Heart right ventricle (tissue), 16 donors: Measurements from ENCODE around the gene ZBED1. TPM values are rescaled to one million over a fixed set of nuclear protein-coding genes. Genes with fewer than 3 reads are reported as not detected.
"Not testable (repeated sequence)": the region's sequence is repeated elsewhere in the genome, so short reads cannot be mapped to it uniquely, and the experiment has no call there.

Source experiments
- ATAC-seq, 8 donors: fragments of 200-7000 bp; cut with Tn5 transposase; one replicate each; pipeline ENCODE4 v1.9.1; 2020; ENCODE audit warnings: mild to moderate bottlenecking in 8 of 8, moderate library complexity in 8 of 8, moderate number of reproducible peaks in 1 of 8
- DNase-seq, 2 donors: peaks; one replicate each; pipeline ENCODE4 v3.0.0-alpha.2; 2020
- H3K27ac ChIP-seq, 10 donors: fragments of 200-600 bp; sonication (generic) in 2 of 10; one replicate each; pipeline versions ENCODE4 v1.5.0 to v1.8.0; 2020 to 2022; ENCODE audit warnings: mild to moderate bottlenecking in 3 of 10
- H3K27me3 ChIP-seq, 7 donors: fragments of 200-600 bp; one replicate each; pipeline ENCODE4 v1.8.0; 2021 to 2022; ENCODE audit warnings: mild to moderate bottlenecking in 2 of 7
- H3K36me3 ChIP-seq, 9 donors: fragments of 200-600 bp; sonication (generic) in 1 of 9; one replicate each; pipeline versions ENCODE4 v1.5.0 to v1.8.0; 2020 to 2022; ENCODE audit warnings: mild to moderate bottlenecking in 2 of 9
- H3K4me1 ChIP-seq, 9 donors: fragments of 200-600 bp; sonication (generic) in 1 of 9; one replicate each; pipeline versions ENCODE4 v1.5.0 to v1.8.0; 2020 to 2022; ENCODE audit warnings: mild to moderate bottlenecking in 4 of 9
- H3K4me3 ChIP-seq, 10 donors: fragments of 200-600 bp; sonication (generic) in 2 of 10; one replicate each; pipeline versions ENCODE4 v1.5.0 to v1.8.0; 2020 to 2022; ENCODE audit warnings: mild to moderate bottlenecking in 7 of 10, moderate library complexity in 2 of 10
- H3K9me3 ChIP-seq, 11 donors: fragments of 200-600 bp in 10 of 11; sonication (generic) in 2 of 11; one replicate each; pipeline versions ENCODE4 v1.5.0 to v1.8.0; 2013 to 2022; ENCODE audit warnings: mild to moderate bottlenecking in 2 of 11, control low read depth in 1 of 11, moderate library complexity in 1 of 11
- WGBS, 2 donors: extraction: QIAGEN DNeasy Blood & Tissue Kit; methylation state at CpG; one replicate each; pipeline ENCODE4 v1.1.7; 2013; ENCODE audit warnings: inconsistent platforms in 1 of 2; 5-methylcytosine and 5-hydroxymethylcytosine counted together
- intact Hi-C, 10 donors: fragments of 100-400 bp; cut with DNase I; formaldehyde crosslinking; loops; one replicate each; pipeline versions ENCODE4 v1.11.1 to v1.14.2; 2022
- polyA plus RNA-seq, 2 donors: library from polyadenylated mRNA; stranded (reverse); fragments of 200-250 nt; gene quantifications; one replicate each; pipeline ENCODE4 v1.2.3, GENCODE V29; 2013
- total RNA-seq, 10 donors: library from RNA; stranded (reverse); fragmentation: NEBNext Ultra II Directional in 3 of 10; extraction: Animal tissue kit (Norgen Biotek cat#: 25700) in 3 of 10; gene quantifications; one replicate each; pipeline versions ENCODE4 v1.2.1 to v1.2.4, GENCODE V29; 2021 to 2023
- TF ChIP-seq, protein P1 (sequence below), 9 donors: fragments of 200-600 bp; sonication (generic) in 2 of 9; IDR thresholded peaks; one replicate each; pipeline versions ENCODE4 v1.5.0 to v1.8.0; 2021 to 2022; ENCODE audit warnings: antibody characterized with exemption in 9 of 9, mild to moderate bottlenecking in 5 of 9, moderate library complexity in 1 of 9
- donor health status: Arrhythmogenic right ventricular cardiomyopathy.
- donor health status: ischemic (EF 13 %, LVEDD 7.1; RV severe dilation, severe dysfunction).
- donor health status: healthy with polysubstance abuse.
- donor health status: DM: no; HTN: yes; CAD: no.
- donor health status: DM: no; HTN: no; CAD: no.
- donor health status: ischemic (EF 25% LVEDD 6.9; RV normal size, moderate dysfunction).
- donor health status: ischemic (EF 25% LVEDD 5.7; RV mildly dilated, moderate dysfunction).
- donor health status: healthy.
- donor health status: DM: yes; HTN: yes; CAD: no.
- donor health status: Ischemic cardiomyopathy.
- donor health status: ischemic (EF 35%, LVEDD 5.7; RV mildly dilated, moderate dysfunction).
- donor health status: nonischemic (EF 11% LVEDD 7.7; RV severe dilation, severe dysfunction).
- donor health status: DM: yes; HTN: yes; CAD: no.
- donor health status: PGD.
- donor health status: ischemic (EF 29% LVEDD 5.4; RV normal size, mild dysfunction).
- donor health status: nonischemic (EF 23%, LVEDD 6.1; RV moderate dilation, normal function).

Gene ZBED1
- total and polyA plus RNA-seq, 12 donors = 19.0 to 60.8 (median 53.1) TPM

DNA sequence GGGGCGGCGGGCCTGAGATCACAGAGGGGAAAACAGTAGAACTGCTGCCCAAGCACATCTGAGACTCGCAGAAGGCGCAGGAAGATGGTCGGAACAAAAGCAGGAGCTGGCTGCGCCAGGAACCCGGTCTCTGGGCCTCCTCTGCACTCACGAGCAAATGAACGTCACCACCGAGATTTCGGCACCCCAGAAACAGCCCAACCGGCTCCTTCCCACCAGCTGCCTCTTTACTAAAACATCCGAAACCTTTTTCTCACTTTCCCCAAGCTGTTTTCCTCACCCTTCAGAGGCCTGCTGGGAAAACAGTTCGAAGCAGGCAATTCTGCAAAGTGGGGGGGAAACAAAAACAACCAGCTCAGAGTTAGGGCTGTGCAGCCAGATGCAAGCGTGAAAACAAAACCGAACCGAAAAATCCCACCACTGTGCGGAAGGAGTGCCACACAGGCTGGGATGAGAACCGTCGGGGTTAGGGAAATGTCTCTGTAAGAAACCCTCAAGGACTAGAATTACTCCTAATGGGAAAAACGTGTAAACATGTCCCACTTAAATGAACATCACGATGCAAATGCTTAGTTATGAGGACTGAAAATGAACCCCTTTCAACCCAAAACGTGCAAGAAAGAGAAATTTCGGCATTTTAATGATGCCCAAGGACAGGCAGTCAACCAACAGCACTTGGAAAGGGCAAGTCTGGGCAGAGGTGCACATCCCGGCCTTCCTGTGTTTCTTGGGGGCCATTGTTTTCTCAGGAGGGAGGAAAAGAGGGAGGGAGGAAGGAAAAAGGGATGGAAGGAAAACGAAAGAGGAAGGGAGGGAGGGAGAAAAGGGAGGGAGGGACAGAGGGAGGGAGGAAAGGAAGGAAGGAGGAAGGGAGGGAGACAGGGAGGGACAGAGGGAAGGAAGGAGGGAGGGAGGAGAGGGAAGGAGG lies 15.8 kb downstream of the ZBED1 start:
- DNase-seq (peak; percentile 26 to 29), ATAC-seq (peak in 7 of 8 donors; percentile 48 to 72 (median 65))
- no peaks in the 10 kb centered on the region for H3K27me3 ChIP-seq
- WGBS, 2 donors = 48 to 49% methylated on average over 26 of the region's 26 CpGs
- peaks cover 0 to under 1% (median 0%) of the 10 kb centered on the region in 11 donors for H3K9me3 ChIP-seq
- peaks cover 0 to 38% (median 13%) of the 10 kb centered on the region in 9 donors for H3K4me1 ChIP-seq
- peak overlapping the region in 8 of 10 donors; percentile 4 to 40 (median 28) for H3K4me3 ChIP-seq
- H3K27ac ChIP-seq = peak overlapping the region; percentile 63 to 80 (median 72)
- intact Hi-C loops = loop anchor here in 1 of 10 donors (5.0 kb wide), 1 partner anchor 1158 kb away; no protein-coding TSS in a partner anchor
- peaks cover 3 to 45% (median 37%) of the 10 kb centered on the region in 9 donors for H3K36me3 ChIP-seq
- TF ChIP-seq, protein P1, sequence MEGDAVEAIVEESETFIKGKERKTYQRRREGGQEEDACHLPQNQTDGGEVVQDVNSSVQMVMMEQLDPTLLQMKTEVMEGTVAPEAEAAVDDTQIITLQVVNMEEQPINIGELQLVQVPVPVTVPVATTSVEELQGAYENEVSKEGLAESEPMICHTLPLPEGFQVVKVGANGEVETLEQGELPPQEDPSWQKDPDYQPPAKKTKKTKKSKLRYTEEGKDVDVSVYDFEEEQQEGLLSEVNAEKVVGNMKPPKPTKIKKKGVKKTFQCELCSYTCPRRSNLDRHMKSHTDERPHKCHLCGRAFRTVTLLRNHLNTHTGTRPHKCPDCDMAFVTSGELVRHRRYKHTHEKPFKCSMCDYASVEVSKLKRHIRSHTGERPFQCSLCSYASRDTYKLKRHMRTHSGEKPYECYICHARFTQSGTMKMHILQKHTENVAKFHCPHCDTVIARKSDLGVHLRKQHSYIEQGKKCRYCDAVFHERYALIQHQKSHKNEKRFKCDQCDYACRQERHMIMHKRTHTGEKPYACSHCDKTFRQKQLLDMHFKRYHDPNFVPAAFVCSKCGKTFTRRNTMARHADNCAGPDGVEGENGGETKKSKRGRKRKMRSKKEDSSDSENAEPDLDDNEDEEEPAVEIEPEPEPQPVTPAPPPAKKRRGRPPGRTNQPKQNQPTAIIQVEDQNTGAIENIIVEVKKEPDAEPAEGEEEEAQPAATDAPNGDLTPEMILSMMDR (IDR thresholded peaks at IDR 0.05) = no peak

DNA sequence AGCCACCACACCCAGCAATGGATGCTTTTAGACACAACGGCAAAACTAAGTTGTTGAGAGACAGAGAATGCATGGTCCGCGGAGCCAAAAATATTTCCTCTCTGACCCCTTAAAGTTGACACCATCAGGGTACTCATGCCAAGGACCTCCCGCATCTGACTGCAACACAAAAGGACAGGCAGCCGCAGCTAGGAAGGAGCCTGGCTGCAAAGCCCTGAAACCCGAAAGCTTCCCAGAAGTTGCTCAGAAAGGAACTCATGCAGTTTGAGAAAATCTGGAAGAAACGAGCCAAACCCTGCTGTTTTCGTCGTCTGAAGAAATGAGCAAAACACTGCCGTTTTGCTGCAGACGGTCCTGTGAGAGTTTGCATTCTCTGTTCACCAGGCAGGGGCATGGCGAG lies 16.5 kb downstream of the ZBED1 start:
- no peak for DNase-seq
- intact Hi-C loops = no loop called here
- Histone ChIP-seq H3K36me3 (peaks cover under 1 to 37% (median 34%) of the 10 kb centered on the region in 9 donors), H3K9me3 (peaks cover 0 to 5% (median 0%) of the 10 kb centered on the region in 11 donors), H3K27ac (peak overlapping the region; percentile 63 to 80 (median 72)), H3K27me3 (no peaks in the 10 kb centered on the region), H3K4me3 (peak overlapping the region in 8 of 10 donors; percentile 4 to 40 (median 28)), H3K4me1 (peaks cover 0 to 38% (median 13%) of the 10 kb centered on the region in 9 donors)
- WGBS, 2 donors = 33 to 35% methylated on average over 12 of the region's 12 CpGs
- peak in 6 of 8 donors; percentile 23 to 33 (median 31) for ATAC-seq
- TF ChIP-seq, protein P1 (IDR thresholded peaks at IDR 0.05) = no peak

DNA sequence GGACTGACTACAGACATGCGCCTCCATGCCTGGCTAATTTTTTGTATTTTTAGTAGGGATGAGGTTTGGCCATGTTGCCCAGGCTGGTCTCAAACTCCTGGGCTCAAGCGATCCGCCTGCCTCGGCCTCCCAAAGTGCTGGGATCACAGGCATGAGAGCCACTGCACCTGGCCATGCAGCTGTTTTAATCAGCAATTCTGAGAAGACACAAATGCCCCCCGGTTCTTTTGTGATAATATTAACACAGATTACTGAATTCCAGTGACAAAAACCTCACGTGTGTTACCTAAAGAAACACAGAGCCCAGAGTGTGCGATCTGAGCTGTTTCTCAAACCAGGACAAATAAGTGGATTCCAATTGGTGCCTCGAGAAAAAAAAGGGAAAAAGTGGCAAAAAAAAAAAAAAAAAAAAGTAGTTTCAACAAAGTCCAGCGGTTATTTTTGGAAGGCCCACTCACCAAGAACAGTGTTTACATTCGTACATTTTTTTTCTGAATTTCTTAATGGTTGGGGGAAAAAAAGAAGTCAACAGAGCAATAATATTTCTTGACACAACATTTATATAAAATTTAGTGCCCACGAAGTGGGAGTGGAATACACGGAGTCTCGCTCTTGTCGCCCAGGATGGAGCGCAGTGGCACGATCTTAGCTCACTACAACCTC lies 17.2 kb downstream of the ZBED1 start:
- no peak for ATAC-seq
- peaks cover 0 to 38% (median 13%) of the 10 kb centered on the region in 9 donors for H3K4me1 ChIP-seq

DNA sequence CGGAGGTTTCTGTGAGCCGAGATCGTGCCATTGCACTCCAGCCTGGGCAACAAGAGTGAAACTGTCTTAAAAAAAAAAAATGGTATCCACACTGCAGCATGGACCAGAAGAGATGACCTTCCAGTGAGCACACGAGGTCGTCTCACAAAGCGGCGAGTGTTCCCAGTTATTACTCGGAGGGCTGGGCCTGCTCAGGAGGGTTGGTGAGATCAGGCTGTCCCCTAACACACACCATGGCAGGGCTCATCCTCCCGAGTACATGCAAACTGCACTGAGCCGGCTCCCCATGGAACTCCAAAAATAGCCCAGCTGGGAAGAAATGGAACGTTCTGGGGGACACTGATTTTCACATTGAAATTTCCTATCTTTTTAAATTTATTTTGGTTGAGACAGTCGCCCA lies 19.2 kb downstream of the ZBED1 start:
- peak overlapping the region in 3 of 10 donors; percentile 3 to 40 (median 26) for H3K27ac ChIP-seq
- DNase-seq = peak in 1 of 2 donors; percentile 30
- ATAC-seq = peak in 5 of 8 donors; percentile 39 to 75 (median 45)

More for the DNA sequence above, 17.2 kb downstream of the ZBED1 start:
- no peak for DNase-seq
- Histone ChIP-seq H3K27me3 (no peaks in the 10 kb centered on the region), H3K9me3 (peaks cover 0 to 5% (median 0%) of the 10 kb centered on the region in 11 donors), H3K27ac (peak overlapping the region in 7 of 10 donors; percentile 63 to 80 (median 77)), H3K36me3 (peaks cover 0 to 30% (median 27%) of the 10 kb centered on the region in 9 donors), H3K4me3 (peak overlapping the region in 2 of 10 donors; percentile 29 to 35)
- WGBS, 2 donors = 69 to 75% methylated on average over 16 of the region's 16 CpGs
- TF ChIP-seq, protein P1 (IDR thresholded peaks at IDR 0.05) = no peak
- intact Hi-C loops = no loop called here

DNA sequence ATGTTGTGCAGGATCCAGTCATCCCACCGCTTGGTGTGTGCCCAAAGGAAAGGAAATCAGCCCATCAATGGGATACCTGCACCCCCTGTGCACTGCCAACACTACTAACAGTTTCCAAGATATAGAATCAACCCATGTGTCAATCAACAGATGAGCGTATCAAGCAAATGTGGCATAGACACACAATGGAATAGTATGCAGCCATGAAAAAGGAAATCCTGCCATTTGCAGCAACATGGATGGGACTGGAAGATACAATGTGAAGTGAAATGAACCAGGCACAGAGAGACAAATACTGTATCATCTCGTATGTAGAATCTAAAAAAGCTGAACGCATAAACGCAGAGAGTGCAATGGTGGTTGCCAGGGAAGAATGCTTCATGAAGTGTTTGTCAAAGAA lies 20.8 kb downstream of the ZBED1 start:
- not testable (repeated sequence) for ATAC-seq, H3K27me3 ChIP-seq, H3K4me3 ChIP-seq, H3K27ac ChIP-seq, H3K36me3 ChIP-seq, DNase-seq, H3K9me3 ChIP-seq
- intact Hi-C loops = loop anchor here in 1 of 10 donors (10.0 kb wide), 1 partner anchor 65 kb away; no protein-coding TSS in a partner anchor
- WGBS, 2 donors = 92 to 95% methylated on average over 5 of the region's 5 CpGs
- H3K4me1 ChIP-seq = peaks cover 0 to 33% (median 11%) of the 10 kb centered on the region in 9 donors

More for the DNA sequence above, 19.2 kb downstream of the ZBED1 start:
- H3K9me3 ChIP-seq, intact Hi-C loops, H3K27me3 ChIP-seq, H3K4me3 ChIP-seq: not testable (repeated sequence)
- WGBS, 2 donors = 58 to 60% methylated on average over 11 of the region's 12 CpGs
- Histone ChIP-seq H3K4me1 (peaks cover 0 to 38% (median 13%) of the 10 kb centered on the region in 9 donors), H3K36me3 (peaks cover 0 to 11% (median 8%) of the 10 kb centered on the region in 9 donors)
